ENCODE data around the gene PSMD9. TPM values are rescaled to one million over a fixed set of nuclear protein-coding genes. Genes with fewer than 3 reads are reported as not detected.

Gene PSMD9
- total RNA-seq, 1 donor from 2014 or later, result 38.8 TPM

- TF ChIP-seq CTCF (IDR thresholded peaks at IDR 0.05; ENCODE audit: unreplicated experiment), result no peak
- H3K27me3 Mint-ChIP-seq, result no peaks in the 10 kb centered on the region
- no peak overlapping the region for H3K27ac Mint-ChIP-seq
- H3K36me3 Mint-ChIP-seq (ENCODE audit: insufficient read depth), result peaks cover 27% of the 10 kb centered on the region
- no peaks in the 10 kb centered on the region for H3K9me3 Mint-ChIP-seq (ENCODE audit: low read depth)
- no peaks in the 10 kb centered on the region for H3K4me1 Mint-ChIP-seq (ENCODE audit: low read depth)
- H3K4me3 Mint-ChIP-seq (ENCODE audit: low read depth), result no peak overlapping the region
- no peak for DNase-seq (ENCODE audit: low spot score, unreplicated experiment)
Observed at GRCh38 chr12:121905746-121906145, 17.2 kb downstream of the PSMD9 start.

GRCh38 chr12:121908702-121909101 is 20.1 kb downstream of the PSMD9 start:
- H3K4me1 Mint-ChIP-seq (ENCODE audit: low read depth), result no peaks in the 10 kb centered on the region
- TF ChIP-seq CTCF (IDR thresholded peaks at IDR 0.05; ENCODE audit: unreplicated experiment), result no peak
- H3K27me3 Mint-ChIP-seq, result no peaks in the 10 kb centered on the region
- no peak for DNase-seq (ENCODE audit: low spot score, unreplicated experiment)
- H3K9me3 Mint-ChIP-seq (ENCODE audit: low read depth), result no peaks in the 10 kb centered on the region
- peaks cover 26% of the 10 kb centered on the region for H3K36me3 Mint-ChIP-seq (ENCODE audit: insufficient read depth)
- H3K27ac Mint-ChIP-seq, result no peak overlapping the region
- no peak overlapping the region for H3K4me3 Mint-ChIP-seq (ENCODE audit: low read depth)

GRCh38 chr12:121911824-121912585 is 23.4 kb downstream of the PSMD9 start:
- peaks cover 20% of the 10 kb centered on the region for H3K36me3 Mint-ChIP-seq (ENCODE audit: insufficient read depth)
- H3K27me3 Mint-ChIP-seq, result no peaks in the 10 kb centered on the region
- no peak for TF ChIP-seq CTCF (IDR thresholded peaks at IDR 0.05; ENCODE audit: unreplicated experiment)
- no peak overlapping the region for H3K4me3 Mint-ChIP-seq (ENCODE audit: low read depth)
- no peak for DNase-seq (ENCODE audit: low spot score, unreplicated experiment)
- H3K27ac Mint-ChIP-seq, result no peak overlapping the region
- no peaks in the 10 kb centered on the region for H3K9me3 Mint-ChIP-seq (ENCODE audit: low read depth)
- no peaks in the 10 kb centered on the region for H3K4me1 Mint-ChIP-seq (ENCODE audit: low read depth)

GRCh38 chr12:121915841-121916321 is 27.3 kb downstream of the PSMD9 start:
- DNase-seq (ENCODE audit: low spot score, unreplicated experiment), result no peak
- no peaks in the 10 kb centered on the region for H3K9me3 Mint-ChIP-seq (ENCODE audit: low read depth)
- H3K4me1 Mint-ChIP-seq (ENCODE audit: low read depth), result peaks cover 2% of the 10 kb centered on the region
- H3K4me3 Mint-ChIP-seq (ENCODE audit: low read depth), result no peak overlapping the region
- no peak for TF ChIP-seq CTCF (IDR thresholded peaks at IDR 0.05; ENCODE audit: unreplicated experiment)
- peaks cover 8% of the 10 kb centered on the region for H3K36me3 Mint-ChIP-seq (ENCODE audit: insufficient read depth)
- no peak overlapping the region for H3K27ac Mint-ChIP-seq
- no peaks in the 10 kb centered on the region for H3K27me3 Mint-ChIP-seq

GRCh38 chr12:121916719-121917118 is 28.1 kb downstream of the PSMD9 start:
- H3K4me1 Mint-ChIP-seq (ENCODE audit: low read depth), result peaks cover 2% of the 10 kb centered on the region
- H3K27ac Mint-ChIP-seq, result no peak overlapping the region
- TF ChIP-seq CTCF (IDR thresholded peaks at IDR 0.05; ENCODE audit: unreplicated experiment), result peak; percentile 36
- DNase-seq (ENCODE audit: low spot score, unreplicated experiment), result no peak
- H3K9me3 Mint-ChIP-seq (ENCODE audit: low read depth), result no peaks in the 10 kb centered on the region
- H3K36me3 Mint-ChIP-seq (ENCODE audit: insufficient read depth), result peaks cover 8% of the 10 kb centered on the region
- H3K4me3 Mint-ChIP-seq (ENCODE audit: low read depth), result no peak overlapping the region
- no peaks in the 10 kb centered on the region for H3K27me3 Mint-ChIP-seq

Measured in progenitor cell of endocrine pancreas (in vitro differentiated cells).